ENCODE measurements around the gene SNX12.

SNX12 gene

DNA sequence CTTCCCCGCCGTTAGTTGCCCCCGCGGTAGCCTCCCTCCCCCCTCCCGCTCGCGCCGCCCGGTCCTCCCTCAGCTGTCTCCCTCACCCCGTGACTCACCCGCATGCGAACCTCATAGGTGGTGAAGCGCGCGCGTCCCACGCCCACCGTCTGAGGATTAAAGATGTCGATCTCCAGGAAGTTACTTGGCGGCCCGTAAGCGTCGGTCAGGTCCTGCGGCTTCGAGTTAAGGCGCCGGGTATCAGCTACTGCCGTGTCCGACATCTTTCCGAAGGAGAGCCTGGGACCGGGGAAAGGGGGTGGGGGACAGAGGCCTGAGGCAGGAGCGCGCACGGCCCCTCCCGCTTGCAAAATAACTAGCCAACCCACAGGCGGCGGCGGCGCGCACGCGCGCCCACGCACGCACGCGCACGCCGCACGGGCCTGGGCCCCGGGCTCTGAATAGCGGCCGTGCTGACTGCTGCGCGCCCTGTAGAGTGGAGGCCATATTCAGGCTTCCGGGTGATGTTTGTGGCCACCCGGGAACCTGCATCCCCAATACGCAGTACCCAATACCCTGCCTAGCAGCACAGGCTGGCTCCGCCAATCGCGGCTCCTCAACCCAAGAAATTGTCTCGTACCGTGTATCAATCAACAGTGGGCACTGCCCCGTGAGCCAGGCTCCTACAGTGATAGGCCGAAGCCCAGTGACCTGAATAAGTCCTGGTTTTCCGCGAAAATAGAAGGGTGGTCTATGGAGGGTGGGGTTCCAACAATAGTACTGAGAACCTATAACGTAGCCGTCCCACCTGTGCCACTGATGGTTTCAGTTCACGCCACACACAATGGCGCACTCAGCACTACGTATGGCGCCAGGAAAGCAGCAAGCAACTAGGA is at the start of gene SNX12:
SNX12 (minus strand) TSS at position 291 of the 875 bp plus-strand sequence; CDS start at position 263, 28 bp downstream.
- H3K27me3 Mint-ChIP-seq = no peaks in the 10 kb centered on the region
- peak within 1 kb of the TSS; percentile 90 for H3K27ac Mint-ChIP-seq
- H3K4me1 Mint-ChIP-seq (ENCODE audit: low read depth) = peaks cover 17% of the 10 kb centered on the region
- H3K9me3 Mint-ChIP-seq = no peaks in the 10 kb centered on the region
- H3K4me3 Mint-ChIP-seq = peak within 1 kb of the TSS; percentile 95
- H3K36me3 Mint-ChIP-seq (ENCODE audit: low read depth) = peaks cover 8% of the 10 kb centered on the region

DNA sequence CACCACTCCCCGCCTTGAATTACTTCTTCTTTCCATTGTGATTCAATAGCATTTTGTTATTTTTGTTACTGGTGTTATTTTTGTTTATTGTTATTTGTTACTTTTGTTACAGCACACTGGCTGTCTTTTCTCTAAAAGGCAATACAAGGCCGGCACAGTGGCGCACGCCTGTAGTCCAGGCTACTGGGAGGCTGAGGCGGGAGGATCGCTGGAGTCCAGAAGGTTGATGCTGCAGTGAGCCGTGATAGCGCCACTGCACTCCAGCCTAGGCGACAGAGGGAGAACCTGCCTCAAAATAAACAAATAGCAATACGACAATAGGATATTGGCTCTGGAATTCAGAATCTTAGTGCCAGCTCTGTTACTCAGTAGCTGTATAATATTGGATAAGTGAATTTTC is 49.2 kb upstream of the SNX12 start:
- H3K27me3 Mint-ChIP-seq = no peaks in the 10 kb centered on the region

GRCh38 chrX:71111921-71112431 is 43.8 kb upstream of the SNX12 start:
- H3K9me3 Mint-ChIP-seq = no peaks in the 10 kb centered on the region
- H3K27me3 Mint-ChIP-seq = no peaks in the 10 kb centered on the region
- H3K27ac Mint-ChIP-seq = peak overlapping the region; percentile 97
- H3K4me1 Mint-ChIP-seq (ENCODE audit: low read depth) = peaks cover 44% of the 10 kb centered on the region
- H3K36me3 Mint-ChIP-seq (ENCODE audit: low read depth) = peaks cover 44% of the 10 kb centered on the region
- peak overlapping the region; percentile 99 for H3K4me3 Mint-ChIP-seq

More for the DNA sequence above, 49.2 kb upstream of the SNX12 start:
- Mint-ChIP-seq H3K27ac (no peak overlapping the region), H3K4me3 (no peak overlapping the region), H3K9me3 (no peaks in the 10 kb centered on the region), H3K36me3 (ENCODE audit: low read depth) (peaks cover 10% of the 10 kb centered on the region), H3K4me1 (ENCODE audit: low read depth) (peaks cover 28% of the 10 kb centered on the region)

- Mint-ChIP-seq H3K4me1 (ENCODE audit: low read depth) (peaks cover 51% of the 10 kb centered on the region), H3K36me3 (ENCODE audit: low read depth) (peaks cover 50% of the 10 kb centered on the region), H3K9me3 (no peaks in the 10 kb centered on the region), H3K27ac (peak within 1 kb of the TSS; percentile 97), H3K4me3 (peak within 1 kb of the TSS; percentile 99), H3K27me3 (no peaks in the 10 kb centered on the region)
These were observed 43.2 kb upstream of the SNX12 start, which contains the start of gene IL2RG for GRCh38 chrX:71111141-71111843. Gene IL2RG (minus strand): TSS chrX:71111577. CDS start chrX:71111539, 38 bp downstream.

DNA sequence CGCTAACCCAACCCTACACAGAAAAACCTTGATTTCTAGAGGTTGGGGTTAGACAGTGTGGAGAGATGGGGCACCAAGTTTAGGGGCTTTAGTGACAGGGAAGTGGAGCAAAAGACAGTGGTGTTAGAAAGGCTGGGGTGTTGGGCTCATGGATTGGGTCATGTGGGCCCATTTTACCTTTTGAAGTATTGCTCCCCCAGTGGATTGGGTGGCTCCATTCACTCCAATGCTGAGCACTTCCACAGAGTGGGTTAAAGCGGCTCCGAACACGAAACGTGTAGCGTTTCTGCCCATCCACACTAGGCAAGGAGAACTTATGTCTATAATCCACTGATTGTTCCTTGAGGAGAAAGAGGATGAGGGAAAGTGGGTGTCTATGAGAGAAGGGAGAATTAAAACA is 40.9 kb upstream of the SNX12 start:
- peak overlapping the region; percentile 99 for H3K4me3 Mint-ChIP-seq
- peak overlapping the region; percentile 97 for H3K27ac Mint-ChIP-seq
- peaks cover 65% of the 10 kb centered on the region for H3K4me1 Mint-ChIP-seq (ENCODE audit: low read depth)
- no peaks in the 10 kb centered on the region for H3K27me3 Mint-ChIP-seq
- no peaks in the 10 kb centered on the region for H3K9me3 Mint-ChIP-seq
- H3K36me3 Mint-ChIP-seq (ENCODE audit: low read depth) = peaks cover 65% of the 10 kb centered on the region

DNA sequence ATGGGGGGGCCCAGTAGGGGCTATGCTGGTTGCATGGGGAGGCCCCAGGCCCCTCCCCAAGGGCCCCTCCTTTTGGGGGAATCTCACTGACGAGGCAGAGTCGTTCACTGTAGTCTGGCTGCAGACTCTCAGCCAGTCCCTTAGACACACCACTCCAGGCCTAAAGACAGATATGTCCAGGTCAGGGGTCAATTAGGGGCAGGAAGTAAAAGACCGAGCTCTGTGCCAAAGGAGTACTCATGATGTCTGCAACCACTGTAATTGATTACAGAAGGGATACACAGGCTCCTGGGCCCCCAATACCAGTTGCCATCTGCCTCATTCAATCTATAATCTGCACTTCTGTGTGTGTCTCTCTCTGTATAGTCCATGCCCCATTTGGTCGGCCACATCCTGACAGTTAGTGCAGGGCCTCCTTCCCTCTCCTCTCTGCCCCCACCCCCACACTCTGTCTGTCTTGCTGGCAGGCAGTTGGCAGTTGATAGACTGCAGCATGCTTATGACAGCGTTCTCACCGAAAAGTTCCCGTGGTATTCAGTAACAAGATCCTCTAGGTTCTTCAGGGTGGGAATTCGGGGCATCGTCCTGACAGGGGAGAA is 39.7 kb upstream of the SNX12 start:
- Mint-ChIP-seq H3K36me3 (ENCODE audit: low read depth) (peaks cover 68% of the 10 kb centered on the region), H3K27ac (peak overlapping the region; percentile 97), H3K9me3 (no peaks in the 10 kb centered on the region), H3K4me1 (ENCODE audit: low read depth) (peaks cover 70% of the 10 kb centered on the region), H3K27me3 (no peaks in the 10 kb centered on the region), H3K4me3 (peak overlapping the region; percentile 99)

GRCh38 chrX:71107245-71107644 is 39.1 kb upstream of the SNX12 start:
- peaks cover 70% of the 10 kb centered on the region for H3K4me1 Mint-ChIP-seq (ENCODE audit: low read depth)
- H3K9me3 Mint-ChIP-seq = no peaks in the 10 kb centered on the region
- peaks cover 68% of the 10 kb centered on the region for H3K36me3 Mint-ChIP-seq (ENCODE audit: low read depth)
- H3K27me3 Mint-ChIP-seq = no peaks in the 10 kb centered on the region
- H3K27ac Mint-ChIP-seq = peak overlapping the region; percentile 97
- peak overlapping the region; percentile 99 for H3K4me3 Mint-ChIP-seq

GRCh38 chrX:71106427-71106826 is 38.3 kb upstream of the SNX12 start, which contains the start of gene CXorf65:
Gene CXorf65 (minus strand): TSS chrX:71106740. CDS start chrX:71106556, 184 bp downstream.
- H3K4me3 Mint-ChIP-seq = peak within 1 kb of the TSS; percentile 99
- H3K9me3 Mint-ChIP-seq = no peaks in the 10 kb centered on the region
- peaks cover 68% of the 10 kb centered on the region for H3K36me3 Mint-ChIP-seq (ENCODE audit: low read depth)
- H3K4me1 Mint-ChIP-seq (ENCODE audit: low read depth) = peaks cover 68% of the 10 kb centered on the region
- H3K27me3 Mint-ChIP-seq = no peaks in the 10 kb centered on the region
- H3K27ac Mint-ChIP-seq = peak within 1 kb of the TSS; percentile 97

- Mint-ChIP-seq H3K36me3 (ENCODE audit: low read depth) (peaks cover 60% of the 10 kb centered on the region), H3K9me3 (no peaks in the 10 kb centered on the region)
These were observed 37.5 kb upstream of the SNX12 start for GRCh38 chrX:71105628-71106027.

DNA sequence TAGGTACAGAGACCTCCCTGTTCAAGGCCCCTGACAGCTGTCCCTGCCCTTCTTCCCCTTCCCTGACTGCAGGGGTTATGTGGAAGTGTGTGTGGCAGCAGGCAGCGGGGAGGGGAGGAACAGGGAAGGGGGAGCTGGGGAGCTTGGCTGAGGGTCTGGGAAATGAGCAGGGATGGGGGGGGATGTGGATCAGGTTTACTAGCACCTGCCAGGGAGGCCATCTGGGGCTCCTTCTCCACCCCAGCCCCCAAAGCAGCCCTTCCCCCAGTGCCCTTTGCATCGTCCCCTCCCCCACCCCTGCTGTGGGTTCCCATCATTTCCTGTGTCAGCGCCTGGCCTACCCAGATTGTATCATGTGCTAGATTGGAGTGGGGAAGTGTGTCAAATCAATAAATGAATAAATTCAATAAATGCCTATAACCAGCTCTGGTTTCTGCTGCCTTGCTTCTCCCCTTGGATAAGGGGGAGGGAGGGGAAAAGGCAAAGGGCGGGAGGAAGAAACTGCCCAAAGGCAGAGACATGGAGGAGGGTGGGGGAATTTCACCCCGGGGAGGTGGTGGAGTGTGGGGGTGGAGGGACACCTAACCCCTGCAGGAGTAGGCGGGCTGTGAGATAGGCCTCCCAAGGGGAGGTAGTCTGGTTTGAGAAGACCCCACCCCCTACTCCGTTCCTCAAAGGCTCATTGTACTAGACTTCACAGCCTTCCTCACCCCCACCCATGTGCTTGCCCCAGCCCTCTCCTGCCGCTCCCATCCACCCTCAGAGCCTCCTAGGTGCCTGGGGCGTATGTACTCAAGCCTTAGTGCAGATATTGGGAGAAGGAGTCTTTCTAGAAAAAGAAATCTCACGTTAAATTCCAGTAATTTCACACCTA is 35.2 kb upstream of the SNX12 start:
- Mint-ChIP-seq H3K27ac (peak overlapping the region; percentile 88), H3K4me1 (ENCODE audit: low read depth) (peaks cover 79% of the 10 kb centered on the region), H3K9me3 (no peaks in the 10 kb centered on the region), H3K27me3 (no peaks in the 10 kb centered on the region), H3K36me3 (ENCODE audit: low read depth) (peaks cover 38% of the 10 kb centered on the region), H3K4me3 (peak overlapping the region; percentile 81)

More at GRCh38 chrX:71105628-71106027, 37.5 kb upstream of the SNX12 start:
- Mint-ChIP-seq H3K27me3 (no peaks in the 10 kb centered on the region), H3K4me3 (peak overlapping the region; percentile 61), H3K4me1 (ENCODE audit: low read depth) (peaks cover 73% of the 10 kb centered on the region), H3K27ac (peak overlapping the region; percentile 91)

- peaks cover 27% of the 10 kb centered on the region for H3K36me3 Mint-ChIP-seq (ENCODE audit: low read depth)
- H3K4me1 Mint-ChIP-seq (ENCODE audit: low read depth) = peaks cover 76% of the 10 kb centered on the region
- H3K27ac Mint-ChIP-seq = peak overlapping the region; percentile 45
- peak overlapping the region; percentile 35 for H3K4me3 Mint-ChIP-seq
- no peaks in the 10 kb centered on the region for H3K27me3 Mint-ChIP-seq
- no peaks in the 10 kb centered on the region for H3K9me3 Mint-ChIP-seq
These were observed 34.2 kb upstream of the SNX12 start for GRCh38 chrX:71102292-71102691.

DNA sequence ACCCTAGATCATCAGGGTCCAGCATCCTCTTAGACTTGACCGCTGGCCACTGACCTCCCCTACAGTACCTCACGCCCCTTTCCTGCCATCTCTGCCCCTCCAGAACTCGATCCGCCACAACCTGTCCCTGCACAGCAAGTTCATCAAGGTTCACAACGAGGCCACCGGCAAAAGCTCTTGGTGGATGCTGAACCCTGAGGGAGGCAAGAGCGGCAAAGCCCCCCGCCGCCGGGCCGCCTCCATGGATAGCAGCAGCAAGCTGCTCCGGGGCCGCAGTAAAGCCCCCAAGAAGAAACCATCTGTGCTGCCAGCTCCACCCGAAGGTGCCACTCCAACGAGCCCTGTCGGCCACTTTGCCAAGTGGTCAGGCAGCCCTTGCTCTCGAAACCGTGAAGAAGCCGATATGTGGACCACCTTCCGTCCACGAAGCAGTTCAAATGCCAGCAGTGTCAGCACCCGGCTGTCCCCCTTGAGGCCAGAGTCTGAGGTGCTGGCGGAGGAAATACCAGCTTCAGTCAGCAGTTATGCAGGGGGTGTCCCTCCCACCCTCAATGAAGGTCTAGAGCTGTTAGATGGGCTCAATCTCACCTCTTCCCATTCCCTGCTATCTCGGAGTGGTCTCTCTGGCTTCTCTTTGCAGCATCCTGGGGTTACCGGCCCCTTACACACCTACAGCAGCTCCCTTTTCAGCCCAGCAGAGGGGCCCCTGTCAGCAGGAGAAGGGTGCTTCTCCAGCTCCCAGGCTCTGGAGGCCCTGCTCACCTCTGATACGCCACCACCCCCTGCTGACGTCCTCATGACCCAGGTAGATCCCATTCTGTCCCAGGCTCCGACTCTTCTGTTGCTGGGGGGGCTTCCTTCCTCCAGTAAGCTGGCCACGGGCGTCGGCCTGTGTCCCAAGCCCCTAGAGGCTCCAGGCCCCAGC is 32.7 kb upstream of the SNX12 start:
- Mint-ChIP-seq H3K4me1 (ENCODE audit: low read depth) (peaks cover 67% of the 10 kb centered on the region), H3K4me3 (no peak overlapping the region), H3K27ac (peak overlapping the region; percentile 51), H3K9me3 (no peaks in the 10 kb centered on the region), H3K36me3 (ENCODE audit: low read depth) (peaks cover 14% of the 10 kb centered on the region), H3K27me3 (no peaks in the 10 kb centered on the region)

DNA sequence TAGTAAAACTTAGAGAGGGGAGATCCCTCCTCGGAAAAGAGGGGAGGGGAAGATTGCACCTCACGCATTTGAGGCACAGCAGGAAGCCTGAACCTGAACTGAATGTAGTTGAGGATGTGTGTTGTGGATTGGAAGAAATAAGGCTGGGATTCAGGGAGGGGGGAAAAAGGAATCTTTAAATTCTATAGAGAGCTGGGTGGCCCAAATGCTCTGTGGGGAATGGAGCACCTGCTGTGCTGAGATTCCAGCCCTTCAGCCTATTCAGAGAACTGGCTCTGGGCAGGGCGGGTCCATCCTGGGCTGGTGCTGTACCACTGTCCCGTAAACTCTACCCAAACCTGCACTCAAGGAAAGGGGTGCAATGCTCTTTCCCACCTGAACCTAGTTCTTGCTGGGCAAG is 31.6 kb upstream of the SNX12 start:
- Mint-ChIP-seq H3K4me1 (ENCODE audit: low read depth) (peaks cover 60% of the 10 kb centered on the region), H3K27me3 (no peaks in the 10 kb centered on the region), H3K36me3 (ENCODE audit: low read depth) (peaks cover 9% of the 10 kb centered on the region), H3K27ac (no peak overlapping the region), H3K4me3 (no peak overlapping the region), H3K9me3 (no peaks in the 10 kb centered on the region)

Data from stimulated activated naive CD8-positive, alpha-beta T cell treated with anti-CD3 and anti-CD28 coated beads, Interleukin-15, Interleukin-2, amounts not matched to agents 100 ng/mL and 50 ng/mL, for 24 hours (primary cell).